GM10847 (cell line): ENCODE data around the gene FILIP1.

Experiments
- POLR2A ChIP-seq: IDR thresholded peaks from 2 replicates; pipeline ENCODE4 v1.6.1; 2011; ENCODE audit not compliant: insufficient read length; ENCODE audit errors: extremely low read depth

The FILIP1 gene, protein sequence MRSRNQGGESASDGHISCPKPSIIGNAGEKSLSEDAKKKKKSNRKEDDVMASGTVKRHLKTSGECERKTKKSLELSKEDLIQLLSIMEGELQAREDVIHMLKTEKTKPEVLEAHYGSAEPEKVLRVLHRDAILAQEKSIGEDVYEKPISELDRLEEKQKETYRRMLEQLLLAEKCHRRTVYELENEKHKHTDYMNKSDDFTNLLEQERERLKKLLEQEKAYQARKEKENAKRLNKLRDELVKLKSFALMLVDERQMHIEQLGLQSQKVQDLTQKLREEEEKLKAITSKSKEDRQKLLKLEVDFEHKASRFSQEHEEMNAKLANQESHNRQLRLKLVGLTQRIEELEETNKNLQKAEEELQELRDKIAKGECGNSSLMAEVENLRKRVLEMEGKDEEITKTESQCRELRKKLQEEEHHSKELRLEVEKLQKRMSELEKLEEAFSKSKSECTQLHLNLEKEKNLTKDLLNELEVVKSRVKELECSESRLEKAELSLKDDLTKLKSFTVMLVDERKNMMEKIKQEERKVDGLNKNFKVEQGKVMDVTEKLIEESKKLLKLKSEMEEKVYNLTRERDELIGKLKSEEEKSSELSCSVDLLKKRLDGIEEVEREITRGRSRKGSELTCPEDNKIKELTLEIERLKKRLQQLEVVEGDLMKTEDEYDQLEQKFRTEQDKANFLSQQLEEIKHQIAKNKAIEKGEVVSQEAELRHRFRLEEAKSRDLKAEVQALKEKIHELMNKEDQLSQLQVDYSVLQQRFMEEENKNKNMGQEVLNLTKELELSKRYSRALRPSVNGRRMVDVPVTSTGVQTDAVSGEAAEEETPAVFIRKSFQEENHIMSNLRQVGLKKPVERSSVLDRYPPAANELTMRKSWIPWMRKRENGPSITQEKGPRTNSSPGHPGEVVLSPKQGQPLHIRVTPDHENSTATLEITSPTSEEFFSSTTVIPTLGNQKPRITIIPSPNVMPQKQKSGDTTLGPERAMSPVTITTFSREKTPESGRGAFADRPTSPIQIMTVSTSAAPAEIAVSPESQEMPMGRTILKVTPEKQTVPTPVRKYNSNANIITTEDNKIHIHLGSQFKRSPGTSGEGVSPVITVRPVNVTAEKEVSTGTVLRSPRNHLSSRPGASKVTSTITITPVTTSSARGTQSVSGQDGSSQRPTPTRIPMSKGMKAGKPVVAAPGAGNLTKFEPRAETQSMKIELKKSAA (N-terminal part only)

DNA sequence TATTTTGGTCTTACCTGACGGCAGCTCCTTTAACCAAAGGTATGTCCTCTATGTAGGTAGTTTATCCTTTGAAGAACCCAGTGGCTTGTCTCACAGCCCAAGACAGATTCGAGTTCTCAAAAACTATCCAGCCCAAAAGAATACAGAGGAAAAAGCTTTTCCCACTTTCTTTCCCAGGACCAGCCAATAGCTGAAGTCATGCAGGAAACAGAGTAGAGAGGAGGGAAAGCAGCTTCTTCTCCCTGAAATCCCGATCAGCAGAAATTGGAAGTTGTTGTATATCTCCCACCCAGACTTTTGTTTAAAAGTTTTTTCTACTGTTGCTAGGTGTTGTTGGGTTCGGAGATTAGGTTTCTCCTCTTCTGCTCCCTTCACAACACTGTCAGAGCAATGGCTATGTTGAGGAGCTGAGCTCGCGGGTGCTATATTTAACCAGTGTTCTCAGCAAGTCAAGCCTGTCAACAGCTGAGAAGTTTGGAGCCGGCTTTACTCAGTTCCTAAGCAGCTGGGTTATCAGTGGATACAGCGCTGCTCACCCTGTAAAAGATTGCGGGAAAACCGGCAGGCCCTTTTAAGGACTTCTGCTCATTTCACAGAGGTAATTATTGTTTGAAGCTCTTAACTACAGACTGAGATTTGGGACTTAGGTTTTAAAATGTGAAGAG lies at the start of gene FILIP1:
FILIP1 (minus strand) TSS at position 401 of the 665 bp plus-strand sequence. CDS start 78,828 bp downstream, outside the sequence.
- no peak for TF ChIP-seq POLR2A

DNA sequence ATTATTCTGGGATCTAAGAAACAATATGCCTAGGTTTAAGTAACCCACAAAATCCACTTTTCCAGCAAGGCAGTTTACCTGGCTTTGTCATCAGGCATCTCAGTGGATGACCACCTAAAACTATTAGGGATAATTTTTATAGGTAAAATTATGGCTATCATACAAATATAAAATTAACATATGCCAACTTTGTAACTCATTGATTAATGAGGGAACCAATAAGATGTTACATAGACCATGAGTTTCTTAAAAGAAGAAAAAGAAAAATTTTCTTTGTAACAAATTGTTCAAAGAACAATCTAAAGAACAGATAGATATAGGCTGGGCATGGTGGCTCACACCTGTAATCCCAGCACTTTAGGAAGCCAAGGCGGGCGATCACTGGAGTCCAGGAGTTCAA lies 49.7 kb upstream of the FILIP1 start:
- no peak for TF ChIP-seq POLR2A

DNA sequence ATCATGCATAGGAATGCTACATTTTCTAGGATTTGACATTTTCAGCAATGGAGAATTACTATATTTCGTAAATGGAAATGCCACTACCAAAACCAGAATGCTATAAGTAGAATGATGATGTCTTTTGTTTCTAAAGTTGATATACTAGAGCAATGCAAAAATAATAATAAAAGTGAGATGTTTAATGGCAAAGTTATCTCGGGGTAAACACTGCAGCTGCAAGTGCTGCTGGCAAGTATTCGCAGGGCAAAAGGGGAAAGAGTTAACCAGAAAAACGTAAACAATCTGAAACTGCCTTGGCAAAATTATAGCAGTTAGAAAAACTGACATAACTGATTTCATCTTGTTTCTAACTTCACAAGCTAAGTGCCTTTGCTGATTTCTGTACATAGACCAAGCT lies 45.5 kb upstream of the FILIP1 start:
- TF ChIP-seq POLR2A = no peak

DNA sequence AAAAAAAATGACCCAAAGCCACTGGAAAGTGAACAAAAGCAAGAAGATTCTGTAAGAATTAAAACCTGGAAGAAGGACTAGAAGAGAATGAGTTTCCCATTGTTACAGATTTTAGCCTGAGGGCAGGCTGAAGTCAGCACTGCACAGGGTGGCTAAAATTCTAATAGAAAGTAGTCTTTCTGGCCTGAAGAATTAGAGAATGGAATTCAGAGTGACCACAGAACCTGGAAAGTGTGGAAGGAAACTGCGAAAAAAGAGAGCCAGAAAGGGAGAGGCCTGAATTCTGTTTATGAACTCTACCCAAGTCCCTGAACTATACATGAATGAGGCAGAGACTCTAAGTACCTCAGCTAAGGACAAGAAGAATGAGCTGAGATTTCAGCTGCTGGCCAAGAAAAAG lies 38.9 kb upstream of the FILIP1 start:
- TF ChIP-seq POLR2A = no peak

DNA sequence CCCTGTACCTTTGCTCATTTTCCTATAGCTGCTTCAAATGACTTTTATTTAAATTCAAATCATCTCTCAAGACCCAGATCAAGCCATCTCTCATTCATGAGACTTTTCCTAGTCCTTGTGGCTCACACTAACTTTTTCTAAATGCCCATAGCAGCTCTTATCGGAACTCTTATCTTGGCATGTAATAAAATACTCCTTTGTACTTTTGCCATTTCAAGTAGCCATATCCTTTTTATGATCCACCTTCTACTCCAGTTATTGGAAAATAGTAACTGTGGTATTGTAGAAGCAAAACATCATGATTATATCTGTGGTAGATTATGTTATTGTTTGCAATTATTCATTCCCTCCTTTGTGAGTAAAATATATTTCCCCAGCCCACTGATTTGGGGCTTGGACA lies 37.6 kb upstream of the FILIP1 start:
- TF ChIP-seq POLR2A = no peak

DNA sequence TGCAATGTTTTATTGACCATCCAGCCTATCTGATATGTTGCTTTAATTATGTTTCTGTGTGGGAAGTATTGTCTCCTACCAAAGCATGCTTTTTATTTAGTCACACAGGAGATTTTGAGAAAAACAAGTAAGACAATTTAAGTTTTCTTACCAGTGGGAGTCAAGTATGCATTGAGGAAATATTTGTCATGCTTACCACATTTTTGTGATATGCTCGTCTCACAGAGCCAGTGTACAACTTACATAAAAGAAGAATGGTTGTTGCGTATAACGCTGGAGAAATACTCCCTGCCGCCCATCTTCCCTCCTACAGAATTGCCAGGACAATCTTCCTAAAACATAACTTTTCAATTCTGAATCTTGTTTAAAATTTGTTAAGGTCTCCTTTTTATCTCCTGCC lies 37.1 kb upstream of the FILIP1 start:
- TF ChIP-seq POLR2A = no peak

DNA sequence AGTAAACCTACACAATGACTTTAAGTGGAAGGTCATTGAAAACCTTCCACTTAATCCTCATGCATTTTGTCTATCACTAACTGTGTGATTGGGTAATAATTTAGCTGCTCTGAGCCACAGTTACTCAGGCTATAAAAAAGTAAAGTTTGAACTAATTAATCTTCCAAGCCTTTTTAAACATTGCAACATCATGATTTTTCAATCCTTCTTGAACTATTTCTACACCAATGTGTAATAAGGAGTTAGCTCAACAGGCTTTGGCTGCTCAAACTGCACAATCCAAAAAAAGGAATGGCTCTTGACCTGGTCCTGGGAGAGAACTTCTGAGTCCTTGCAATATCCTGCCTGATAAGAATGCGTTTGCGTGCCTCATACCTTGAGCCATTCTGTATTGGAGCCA lies 34.8 kb upstream of the FILIP1 start:
- TF ChIP-seq POLR2A = no peak

DNA sequence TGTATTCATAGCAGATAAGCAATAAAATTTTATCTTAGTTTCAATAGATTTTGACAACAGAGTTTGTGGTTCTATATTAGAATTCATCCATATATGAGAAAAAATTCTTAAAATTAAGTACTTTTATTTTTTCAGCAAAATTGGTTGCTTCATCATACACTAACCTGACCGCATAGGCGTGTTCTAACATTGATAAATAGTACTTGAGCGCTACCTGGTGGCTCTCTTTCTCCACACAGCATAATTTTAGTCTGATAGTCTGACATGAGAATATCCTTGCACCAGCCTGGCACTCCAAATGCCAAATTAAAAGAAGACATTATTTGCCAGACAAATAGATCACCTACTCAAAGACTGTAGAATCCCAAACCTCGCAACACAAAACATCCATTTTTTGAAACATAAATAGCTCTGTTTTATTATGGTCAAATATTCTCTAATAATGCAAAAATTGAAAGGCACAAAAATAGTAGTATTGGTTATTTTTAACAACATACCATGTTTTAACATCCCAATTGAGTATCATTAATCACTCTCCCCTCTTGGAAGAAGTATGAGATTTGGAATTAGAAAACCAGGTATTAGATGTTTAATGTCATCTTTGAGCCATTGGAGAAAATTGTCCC lies 33.0 kb upstream of the FILIP1 start:
- no peak for TF ChIP-seq POLR2A

DNA sequence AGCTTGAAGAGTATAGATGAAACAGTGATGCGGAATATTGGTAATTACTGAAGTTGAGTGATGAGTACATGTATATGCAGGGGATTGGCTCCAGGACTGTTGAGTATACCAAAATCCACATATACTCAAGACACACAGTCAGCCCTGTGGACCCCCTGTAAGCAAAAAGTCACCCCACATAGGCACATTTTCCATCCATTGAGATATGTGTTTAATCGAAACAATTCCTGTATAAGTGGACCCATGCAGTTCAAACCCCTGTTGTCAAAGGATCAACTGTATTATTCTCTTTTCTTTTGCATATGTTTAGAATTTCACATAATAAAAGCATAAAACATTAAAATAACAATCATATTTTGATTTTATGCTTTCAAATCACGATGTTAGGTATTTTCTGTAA lies 32.1 kb upstream of the FILIP1 start:
- TF ChIP-seq POLR2A = no peak

DNA sequence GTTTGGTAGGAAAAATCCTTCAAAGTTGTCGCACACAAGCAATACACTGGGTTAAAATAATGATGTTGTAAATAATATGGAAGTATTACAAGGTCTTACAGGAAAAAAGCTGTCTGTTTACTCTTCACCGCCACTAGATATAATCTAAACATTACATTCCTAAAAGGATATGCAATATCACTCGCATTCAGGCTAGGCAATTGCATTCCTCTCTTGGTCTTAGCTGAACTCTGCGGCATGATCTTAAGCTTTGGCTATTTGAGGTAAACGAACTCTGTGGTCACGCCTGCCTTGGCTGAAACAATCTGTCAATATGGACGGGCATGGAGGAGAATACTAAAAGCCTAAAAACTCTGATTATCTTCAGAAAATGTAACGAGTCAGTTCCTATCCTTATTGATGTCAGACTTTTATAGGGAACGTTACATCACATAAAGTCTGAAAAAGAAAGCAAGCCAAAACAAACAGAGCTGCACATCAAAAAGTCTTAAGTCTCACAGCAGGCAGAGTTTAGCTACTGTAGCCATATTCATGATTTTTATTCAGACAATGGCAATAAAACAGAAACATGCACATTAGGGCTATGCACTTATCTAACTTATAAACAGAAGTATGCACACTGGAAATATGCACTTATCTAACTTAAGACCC lies 30.8 kb upstream of the FILIP1 start:
- TF ChIP-seq POLR2A = no peak

DNA sequence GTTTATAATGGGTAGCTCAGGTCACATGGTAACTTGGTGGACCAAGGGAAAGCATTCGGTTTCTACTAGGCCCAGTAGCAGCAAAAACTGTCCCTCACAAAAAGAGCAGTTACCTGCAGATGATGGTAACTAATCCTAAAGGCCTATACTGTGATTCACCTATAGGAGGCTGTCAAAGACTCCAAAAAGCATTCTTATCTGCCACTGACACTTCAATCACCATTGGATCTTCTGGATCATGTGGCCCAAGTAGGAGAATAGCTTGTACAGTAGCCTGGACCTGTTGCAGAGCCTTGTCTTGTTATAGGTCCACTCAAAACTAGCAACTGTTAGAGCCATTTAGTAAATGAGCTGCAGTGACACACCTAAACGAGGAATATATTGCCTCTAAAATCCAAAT lies 23.2 kb upstream of the FILIP1 start:
- no peak for TF ChIP-seq POLR2A

DNA sequence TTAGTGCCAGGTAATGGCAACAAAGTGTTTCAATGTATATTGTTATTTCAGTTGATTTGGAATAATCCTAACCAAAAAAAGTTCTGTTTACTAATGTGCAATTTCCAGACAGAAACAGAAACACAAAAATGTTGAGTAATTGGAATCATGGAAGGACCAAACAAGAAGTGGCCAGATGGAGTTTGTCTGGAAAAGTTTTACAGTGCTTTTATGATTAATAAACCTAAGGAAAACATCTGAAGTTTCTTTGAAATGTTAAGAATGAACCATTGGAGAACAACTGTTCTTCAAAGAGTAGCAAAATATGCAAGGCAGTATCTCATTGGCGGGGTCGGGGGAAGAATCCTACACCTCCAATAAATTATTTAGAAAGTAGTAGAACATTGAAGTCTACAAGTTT lies 19.0 kb upstream of the FILIP1 start:
- no peak for TF ChIP-seq POLR2A

DNA sequence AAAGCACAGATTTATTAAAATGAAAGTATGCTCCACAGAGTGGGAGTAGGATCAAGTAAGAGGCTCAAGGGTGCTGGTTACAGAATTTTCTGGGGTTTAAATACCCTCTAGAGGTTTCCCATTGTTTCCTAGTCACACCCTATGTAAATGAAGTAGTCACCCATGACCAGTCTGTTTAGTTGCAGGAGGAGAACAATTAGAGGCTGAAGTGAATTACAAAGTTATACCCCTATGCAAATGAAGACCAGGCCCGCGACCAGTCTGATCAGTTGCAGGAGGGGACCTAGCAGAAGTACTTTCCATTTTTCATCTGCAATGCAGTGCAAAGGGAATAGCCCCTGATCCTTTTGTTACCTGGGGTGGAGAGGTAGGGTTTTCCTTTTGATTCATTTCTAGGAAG lies 11.8 kb upstream of the FILIP1 start:
- TF ChIP-seq POLR2A = no peak
